Right renal pelvis (tissue), 4 donors: ENCODE results near the gene KDM4B. TPM values are rescaled to one million over a fixed set of nuclear protein-coding genes. Genes with fewer than 3 reads are reported as not detected.

Source experiments
- DNase-seq, 4 donors: peaks; one replicate each; pipeline ENCODE4 v3.0.0-alpha.2; 2013; ENCODE audit warnings: low read depth in 4 of 4, low spot score in 3 of 4, missing footprints in 1 of 4
- polyA plus RNA-seq, 4 donors: library from polyadenylated mRNA; unstranded; fragments of 120-200 nt; gene quantifications; one replicate each; pipeline ENCODE4 v1.2.1, GENCODE V29; 2013; ENCODE audit not compliant: insufficient read length in 4 of 4

The KDM4B gene
- polyA plus RNA-seq, 4 donors = 19.8 to 29.5 (median 20.5) TPM

GRCh38 chr19:5115771-5116202, 146.9 kb downstream of the KDM4B start:
- no peak for DNase-seq

DNA sequence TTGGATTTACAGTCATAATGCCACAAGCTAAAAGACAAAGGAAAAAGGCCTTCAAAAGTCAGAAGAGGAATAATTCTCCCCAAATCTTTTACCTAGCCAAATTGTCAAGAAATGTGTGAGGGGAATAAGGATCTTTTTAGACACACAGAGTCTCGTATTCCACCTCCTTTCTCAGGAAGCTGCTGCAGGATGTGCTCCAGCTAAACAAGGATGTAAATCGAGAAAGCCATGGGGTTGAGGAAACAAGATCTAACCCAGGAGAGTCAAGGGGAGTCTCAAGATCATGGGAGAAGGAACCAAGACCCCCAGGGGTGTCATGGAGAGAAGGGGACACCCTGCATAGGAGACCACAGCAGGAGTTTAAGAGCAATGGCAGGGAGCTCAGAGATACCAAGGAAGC, 147.4 kb downstream of the KDM4B start:
- DNase-seq = no peak

DNA sequence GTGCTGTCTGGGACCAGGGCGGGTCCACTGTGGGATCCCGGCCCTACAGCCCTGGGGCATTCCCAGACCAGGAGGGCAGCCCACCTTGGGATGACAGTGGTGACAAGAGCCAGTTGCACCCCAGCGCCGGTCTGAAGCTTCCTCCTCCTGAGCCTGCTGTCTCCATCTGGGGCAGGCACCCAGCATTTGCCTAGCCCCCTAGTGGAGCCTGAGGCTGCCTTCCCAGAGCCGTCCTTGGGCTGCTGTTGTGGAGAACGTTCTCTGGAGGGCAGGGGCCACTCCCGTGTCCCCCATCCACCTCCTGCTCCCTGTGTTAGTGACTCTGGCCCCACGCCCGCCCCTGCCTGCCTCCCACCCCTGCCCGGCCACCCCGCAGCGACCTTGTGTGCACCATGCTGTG, 148.5 kb downstream of the KDM4B start:
- DNase-seq = no peak

GRCh38 chr19:5118026-5118425, 149.1 kb downstream of the KDM4B start:
- DNase-seq = no peak

DNA sequence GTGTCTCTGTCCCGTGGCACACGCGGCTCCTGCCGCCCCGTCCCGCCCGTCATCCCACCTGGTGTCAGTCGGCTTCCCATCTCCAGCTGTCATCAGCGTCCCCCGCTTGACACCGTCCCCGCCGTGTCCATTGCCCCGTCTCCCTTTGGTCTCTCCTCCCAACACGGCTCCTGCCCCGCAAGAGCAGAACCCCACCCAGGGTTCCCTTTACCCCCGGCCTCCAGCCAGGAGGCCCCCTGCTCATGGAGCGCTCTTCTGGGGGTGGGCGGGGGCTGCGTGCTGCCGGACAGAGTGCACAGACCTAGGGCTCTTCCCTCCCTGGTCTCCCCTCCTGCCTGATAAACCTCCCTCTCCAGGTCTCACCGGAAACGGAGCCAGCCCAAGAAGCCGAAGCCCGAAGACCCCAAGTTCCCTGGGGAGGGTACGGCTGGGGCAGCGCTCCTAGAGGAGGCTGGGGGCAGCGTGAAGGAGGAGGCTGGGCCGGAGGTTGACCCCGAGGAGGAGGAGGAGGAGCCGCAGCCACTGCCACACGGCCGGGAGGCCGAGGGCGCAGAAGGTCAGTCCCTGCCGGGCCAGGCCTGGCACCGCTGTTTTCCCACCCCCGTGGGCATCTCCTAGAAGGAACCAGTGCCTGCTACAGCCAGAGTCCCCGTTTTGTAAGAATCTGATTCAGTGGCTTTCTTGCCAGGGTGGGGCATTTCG, 150.5 kb downstream of the KDM4B start:
- DNase-seq = no peak

- DNase-seq = no peak
Measured at GRCh38 chr19:5120321-5120720, 151.4 kb downstream of the KDM4B start.

- no peak for DNase-seq
Measured at GRCh38 chr19:5120833-5121232, 151.9 kb downstream of the KDM4B start.

- no peak for DNase-seq
Measured at GRCh38 chr19:5121266-5122120, 152.6 kb downstream of the KDM4B start.

DNA sequence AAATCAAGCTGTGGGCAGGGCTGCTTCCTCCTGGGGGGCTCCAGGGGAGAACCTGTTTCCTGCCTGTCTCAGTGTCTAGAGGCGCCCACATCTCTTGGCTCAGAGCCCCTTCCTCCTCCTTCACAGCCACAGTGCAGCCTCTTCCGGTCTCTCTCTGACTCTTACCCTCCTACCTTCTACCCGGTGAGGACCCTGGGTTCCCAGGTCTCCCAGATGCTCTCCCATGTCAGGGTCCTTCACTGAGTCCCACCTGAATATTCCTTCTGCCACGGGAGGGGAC, 153.1 kb downstream of the KDM4B start:
- DNase-seq = no peak

- DNase-seq = no peak
Measured at GRCh38 chr19:5122671-5123409, 153.9 kb downstream of the KDM4B start.

- DNase-seq = no peak
Measured at GRCh38 chr19:5123646-5124045, 154.7 kb downstream of the KDM4B start.

GRCh38 chr19:5124111-5124855, 155.4 kb downstream of the KDM4B start:
- DNase-seq = no peak

DNA sequence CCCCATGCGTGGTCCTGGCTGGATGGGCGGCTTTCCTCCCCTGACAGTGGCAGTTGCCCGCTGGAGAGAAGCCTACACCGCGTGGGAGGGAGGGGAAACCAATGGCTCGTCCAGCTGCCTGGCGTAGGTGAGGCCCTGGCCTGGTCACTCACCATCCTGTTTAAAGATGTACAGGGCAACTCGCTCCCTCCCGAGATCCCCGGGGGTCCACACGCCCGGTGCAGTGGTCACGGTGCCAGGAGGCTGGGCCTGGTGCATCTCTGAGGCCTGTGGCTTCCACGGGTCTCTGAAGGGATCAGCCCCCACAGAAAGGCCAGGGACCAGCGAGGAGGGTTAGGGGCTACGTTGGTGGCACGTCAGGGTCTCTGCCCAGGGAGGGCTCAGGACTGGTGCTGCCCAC, 156.5 kb downstream of the KDM4B start:
- no peak for DNase-seq

- DNase-seq = no peak
Measured at GRCh38 chr19:5125797-5126497, 157.0 kb downstream of the KDM4B start.

DNA sequence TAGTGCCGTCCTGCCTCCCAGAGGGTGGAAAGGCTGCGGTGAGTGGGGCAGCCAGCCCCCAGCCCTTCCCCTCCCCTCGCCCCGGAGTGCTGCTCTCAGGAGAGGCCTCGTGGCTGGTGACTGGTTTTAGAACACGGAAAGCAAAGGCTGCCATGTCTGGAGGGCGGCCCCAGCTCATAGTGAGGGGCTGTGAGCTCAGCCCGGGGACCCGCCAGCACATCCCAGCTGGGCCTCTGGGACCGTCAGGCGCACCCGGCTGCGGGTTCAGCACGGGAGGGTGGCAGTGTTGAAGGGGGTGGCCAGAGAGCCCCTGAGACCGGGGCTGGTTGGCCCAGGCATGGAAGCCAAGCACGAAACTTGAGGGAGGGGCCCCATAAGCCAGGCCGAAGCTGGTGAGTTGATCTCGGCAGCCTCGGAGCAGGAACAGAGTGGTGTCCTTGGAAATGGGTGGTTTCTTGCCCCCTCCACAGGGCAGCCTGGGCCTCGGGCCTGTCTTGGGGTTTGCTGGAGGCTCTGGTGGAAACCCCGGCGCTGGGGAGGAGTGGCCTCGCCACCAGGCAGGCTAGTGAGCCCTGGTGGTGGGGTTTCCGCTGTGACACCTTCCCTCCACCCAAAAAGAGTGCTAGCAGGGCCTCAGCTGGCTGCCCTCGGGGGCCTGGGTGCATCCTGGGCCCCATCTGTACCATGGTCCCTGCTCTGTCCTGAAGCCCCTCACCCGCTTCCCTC, 157.7 kb downstream of the KDM4B start:
- no peak for DNase-seq

- DNase-seq = no peak
Measured at GRCh38 chr19:5127717-5128116, 158.8 kb downstream of the KDM4B start.

GRCh38 chr19:5128251-5128935, 159.5 kb downstream of the KDM4B start:
- peak; percentile 38 to 58 (median 50) for DNase-seq

DNA sequence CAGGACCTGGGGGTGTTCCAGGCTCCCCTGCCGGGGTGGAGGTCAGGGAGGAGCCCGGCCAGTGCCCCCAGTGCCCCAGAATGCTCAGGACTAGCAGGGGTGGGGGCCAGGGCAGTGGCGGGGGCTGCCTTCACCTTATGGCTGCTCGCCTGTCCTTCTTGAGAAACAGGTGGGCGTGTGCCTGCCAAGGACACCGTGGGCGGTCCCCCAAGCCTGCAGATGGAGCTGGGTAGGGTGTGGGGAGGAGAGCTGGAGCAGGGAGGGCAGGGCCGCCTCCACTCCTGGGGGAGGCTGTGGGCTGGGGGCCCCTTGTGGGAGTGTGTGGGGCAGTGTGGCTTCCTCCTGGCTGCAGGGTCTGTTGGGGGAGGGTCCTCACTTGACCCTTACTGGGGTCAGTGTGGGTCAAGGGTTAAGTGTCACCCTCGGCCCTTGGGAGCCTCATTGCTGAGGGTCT, 160.1 kb downstream of the KDM4B start:
- DNase-seq = no peak

DNA sequence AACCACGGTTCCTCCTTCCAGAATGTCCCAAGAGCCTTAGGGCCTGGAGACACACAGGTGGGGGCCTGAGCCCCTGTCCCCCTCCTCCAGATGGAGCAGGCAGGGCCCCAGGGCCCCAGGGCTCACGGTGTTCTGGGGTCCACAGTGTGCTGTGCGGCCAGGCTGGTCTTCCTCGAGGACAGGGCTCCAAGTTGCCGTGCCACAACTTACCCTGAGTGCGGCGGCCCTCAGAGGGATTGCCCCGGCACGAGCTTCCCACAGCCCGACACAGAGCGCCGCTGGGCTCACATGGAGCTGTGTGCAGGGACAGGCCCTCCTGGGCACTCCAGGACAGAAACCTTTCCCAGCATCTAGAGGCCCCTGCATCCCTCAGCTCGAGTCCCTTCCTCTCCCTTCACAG, 160.8 kb downstream of the KDM4B start:
- no peak for DNase-seq
